NCI-H1105 (cell line): ENCODE results near the gene DIP2B.
"Not testable (repeated sequence)": the region's sequence is repeated elsewhere in the genome, so short reads cannot be mapped to it uniquely, and the experiment has no call there.

Experiments
- DNase-seq: peaks from one replicate; lab custom pipeline; 2025; lab: John Stamatoyannopoulos, UW

The DIP2B gene

DNA sequence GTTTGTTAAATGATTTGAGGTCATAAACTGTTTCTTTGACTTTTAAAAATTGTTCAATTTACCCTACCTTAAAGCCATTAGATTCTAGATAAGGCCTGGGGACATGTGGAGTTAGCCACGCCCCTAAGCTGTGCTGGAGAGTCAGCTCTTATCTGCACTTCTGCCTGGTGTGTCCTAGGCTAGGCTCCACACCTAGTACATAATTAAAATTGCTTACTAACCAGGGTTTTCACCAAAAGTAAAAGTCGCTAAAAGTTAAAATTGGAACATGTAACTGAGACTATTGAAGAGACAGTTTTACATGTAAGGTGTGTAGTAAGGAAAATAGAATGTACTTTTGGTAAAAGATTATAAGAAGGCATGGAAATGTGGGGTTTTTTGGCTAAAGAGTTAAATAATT lies 264.0 kb downstream of the DIP2B start:
- not testable (repeated sequence) for DNase-seq

DNA sequence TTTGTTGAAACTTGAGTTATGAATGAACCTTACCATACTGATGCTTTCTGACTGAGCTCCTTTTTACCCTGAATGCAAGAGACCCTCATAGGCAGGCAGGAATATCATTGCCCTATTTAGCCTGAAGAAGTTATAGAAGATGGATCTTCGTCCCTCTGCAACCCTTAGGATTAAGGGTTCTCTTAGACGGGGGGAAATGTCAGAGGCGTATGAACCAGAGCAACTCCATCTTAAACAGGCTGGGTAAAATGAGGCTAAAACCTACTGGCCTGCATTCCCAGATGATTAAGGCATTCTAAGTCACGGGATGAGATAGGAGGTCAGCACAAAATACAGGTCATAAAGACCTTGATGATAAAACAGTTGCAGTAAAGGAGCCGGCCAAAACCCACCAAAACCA lies 266.6 kb downstream of the DIP2B start:
- no peak for DNase-seq

DNA sequence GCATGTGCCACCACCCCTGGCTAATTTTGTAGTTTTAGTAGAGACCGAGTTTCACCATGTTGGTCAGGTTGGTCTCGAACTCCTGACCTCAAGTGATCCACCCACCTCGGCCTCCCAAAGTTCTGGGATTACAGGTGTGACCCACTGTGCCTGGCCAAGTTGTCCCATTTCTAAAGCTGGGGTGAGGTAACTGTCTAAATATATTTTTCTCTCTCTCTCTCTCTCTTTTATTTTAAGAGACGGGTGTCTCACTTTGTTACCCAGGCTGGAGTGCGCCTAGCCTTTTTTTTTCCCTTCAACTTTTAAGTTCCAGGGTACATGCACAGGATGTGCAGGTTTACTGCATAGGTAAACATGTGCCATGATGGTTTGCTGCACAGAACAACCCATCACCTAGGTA lies 267.7 kb downstream of the DIP2B start:
- DNase-seq, result no peak

DNA sequence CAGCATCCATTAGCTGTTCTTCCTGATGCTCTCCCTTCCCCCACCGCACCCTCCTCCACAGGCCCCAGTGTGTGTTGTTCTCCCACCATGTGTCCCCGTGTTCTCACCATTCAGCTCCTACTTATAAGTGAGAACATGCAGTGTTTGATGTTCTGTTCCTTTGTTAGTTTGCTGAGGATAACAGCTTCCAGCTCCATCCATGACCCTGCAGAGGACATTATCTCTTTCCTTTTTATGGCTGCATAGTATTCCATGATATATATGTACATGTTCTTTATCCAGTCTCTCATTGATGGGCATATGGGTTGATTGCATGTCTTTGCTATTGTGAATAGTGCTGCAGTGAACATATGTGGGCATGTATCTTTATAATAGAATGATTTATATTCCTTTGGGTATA lies 268.1 kb downstream of the DIP2B start:
- no peak for DNase-seq

DNA sequence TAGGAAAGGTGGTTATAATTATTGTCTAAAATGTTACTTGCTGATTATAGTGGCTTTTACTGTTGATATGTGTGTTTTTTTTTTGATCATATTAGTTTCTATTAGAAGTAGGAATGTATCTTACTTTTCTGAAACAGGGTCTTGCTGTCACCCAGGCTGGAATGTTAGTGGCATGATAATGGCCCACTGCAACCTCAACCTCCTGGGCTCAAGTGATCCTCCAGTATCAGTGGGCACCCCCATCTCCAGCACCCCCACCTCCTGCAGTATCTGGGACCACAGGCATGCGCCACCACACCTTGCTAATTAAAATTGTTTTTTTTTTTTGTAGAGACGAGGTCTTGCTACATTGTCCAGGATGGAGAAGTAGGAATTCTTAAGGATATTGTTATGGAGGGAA lies 270.5 kb downstream of the DIP2B start:
- no peak for DNase-seq

DNA sequence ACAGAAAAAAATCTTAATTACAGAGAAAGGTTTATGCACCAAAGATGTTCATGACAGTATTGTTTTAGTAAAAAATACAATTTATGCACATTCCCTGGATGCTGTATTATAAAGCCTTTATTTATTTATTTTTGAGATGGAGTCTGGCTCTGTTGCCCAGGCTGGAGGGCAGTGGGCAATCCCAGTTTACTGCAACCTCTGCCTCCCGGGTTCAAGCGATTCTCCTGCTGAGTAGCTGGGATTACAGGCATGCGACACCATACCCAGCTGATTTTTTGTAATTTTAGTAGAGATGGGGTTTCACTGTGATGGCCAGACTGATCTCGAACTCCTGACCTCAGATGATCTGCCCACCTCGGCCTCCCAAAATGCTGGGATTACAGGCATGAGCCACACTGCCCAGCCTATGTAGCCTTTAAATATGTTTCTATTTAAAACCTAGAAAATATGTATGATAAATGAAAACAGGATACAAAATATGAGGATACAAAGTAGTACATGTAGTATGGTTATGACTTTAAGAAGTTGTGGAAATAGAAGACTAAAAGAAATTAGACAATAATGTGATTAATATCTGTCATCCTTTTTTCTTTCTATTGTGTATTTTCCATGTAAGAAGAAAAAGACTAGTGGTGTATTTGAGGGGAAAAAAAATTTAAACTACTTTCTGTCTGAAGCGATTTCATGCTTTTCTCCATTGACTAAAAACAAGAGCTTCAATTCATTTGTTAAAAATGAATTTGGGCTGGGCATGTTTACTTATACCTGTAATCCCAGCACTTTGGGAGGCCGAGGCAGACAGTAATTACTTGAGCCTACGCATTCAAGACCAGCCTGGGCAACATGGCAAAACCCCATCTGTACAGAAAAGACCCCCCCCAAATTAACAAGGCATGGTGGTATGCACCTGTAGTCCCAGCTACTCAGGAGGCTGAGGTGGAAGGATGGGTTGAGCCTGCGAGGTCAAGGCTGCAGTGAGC lies 272.3 kb downstream of the DIP2B start:
- DNase-seq, result no peak

DNA sequence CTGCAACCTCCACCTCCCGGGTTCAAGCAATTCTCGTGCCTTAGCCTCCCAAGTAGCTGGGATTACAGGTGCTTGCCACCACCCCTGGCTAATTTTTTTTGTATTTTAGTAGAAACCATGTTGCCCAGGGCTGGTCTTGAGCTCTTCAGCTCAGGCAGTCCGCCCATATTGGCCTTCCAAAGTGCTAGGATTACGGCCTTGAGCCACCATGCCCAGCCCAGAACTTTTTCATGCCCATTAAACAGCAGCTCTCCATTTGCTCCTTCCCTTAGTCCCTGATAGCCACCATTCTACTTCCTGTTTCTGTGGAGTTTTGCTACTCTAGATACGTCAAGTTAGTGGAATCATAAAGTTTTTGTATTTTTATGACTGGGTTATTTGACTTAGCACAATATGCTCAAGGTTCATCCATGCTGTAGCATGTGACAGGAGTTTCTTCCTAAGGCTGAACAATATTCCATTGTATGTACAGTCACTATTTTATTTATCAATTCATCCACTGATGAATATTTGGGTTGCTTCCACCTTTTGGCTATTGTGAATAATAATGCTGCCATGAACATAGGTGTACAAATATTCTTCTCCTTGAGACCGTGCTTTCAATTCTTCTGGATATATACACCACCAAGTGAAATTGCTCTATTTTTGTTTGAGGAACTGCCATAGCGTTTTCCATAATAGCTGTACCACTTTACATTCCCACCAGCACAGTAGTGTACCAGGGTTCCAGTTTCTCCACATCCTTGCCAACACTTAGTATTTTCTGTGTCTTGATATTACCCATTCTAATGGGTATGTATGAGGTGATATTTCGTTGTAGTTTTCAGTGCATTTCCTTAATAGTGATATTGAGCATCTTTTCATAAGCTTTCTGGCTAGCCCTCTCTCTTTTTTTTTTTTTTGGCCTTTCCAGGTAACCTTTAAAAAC lies 274.1 kb downstream of the DIP2B start:
- DNase-seq, result no peak

DNA sequence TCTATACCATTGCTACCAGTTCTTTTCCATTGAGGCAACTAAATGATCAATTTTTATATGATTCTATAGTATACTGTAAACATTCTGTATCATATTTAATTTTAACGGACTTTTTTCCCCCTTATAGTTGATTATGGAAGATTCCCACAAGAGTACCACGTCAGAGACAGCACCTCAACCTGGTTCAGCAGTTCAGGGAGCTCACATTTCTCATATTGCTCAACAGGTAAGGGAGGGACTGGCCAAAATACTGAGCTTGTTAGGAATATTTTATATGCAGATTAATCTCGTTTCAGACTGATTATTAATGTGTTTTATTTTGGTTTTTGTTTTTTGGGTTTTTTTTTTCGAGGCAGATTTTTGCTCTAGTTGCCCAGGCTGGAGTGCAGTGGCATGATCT lies 275.2 kb downstream of the DIP2B start:
- no peak for DNase-seq

DNA sequence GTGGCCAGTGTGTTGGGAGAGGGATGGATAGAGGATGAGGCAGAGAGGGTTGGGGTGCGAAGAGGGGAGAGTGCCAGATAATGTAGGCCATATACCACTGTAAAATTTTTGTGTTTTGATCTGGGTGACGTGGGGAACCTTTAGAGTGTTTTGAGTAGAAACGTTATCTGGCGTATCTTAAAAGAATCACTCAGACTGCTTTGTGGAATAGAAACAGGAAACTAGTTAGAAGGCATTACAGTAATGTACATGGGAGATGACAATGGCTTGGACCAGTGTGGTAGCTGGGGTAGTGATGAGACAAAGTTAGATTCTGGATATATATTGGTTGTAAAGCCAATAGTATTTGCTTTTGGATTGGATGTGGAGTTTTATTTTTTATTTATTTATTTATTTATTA lies 279.7 kb downstream of the DIP2B start:
- DNase-seq, result no peak

DNA sequence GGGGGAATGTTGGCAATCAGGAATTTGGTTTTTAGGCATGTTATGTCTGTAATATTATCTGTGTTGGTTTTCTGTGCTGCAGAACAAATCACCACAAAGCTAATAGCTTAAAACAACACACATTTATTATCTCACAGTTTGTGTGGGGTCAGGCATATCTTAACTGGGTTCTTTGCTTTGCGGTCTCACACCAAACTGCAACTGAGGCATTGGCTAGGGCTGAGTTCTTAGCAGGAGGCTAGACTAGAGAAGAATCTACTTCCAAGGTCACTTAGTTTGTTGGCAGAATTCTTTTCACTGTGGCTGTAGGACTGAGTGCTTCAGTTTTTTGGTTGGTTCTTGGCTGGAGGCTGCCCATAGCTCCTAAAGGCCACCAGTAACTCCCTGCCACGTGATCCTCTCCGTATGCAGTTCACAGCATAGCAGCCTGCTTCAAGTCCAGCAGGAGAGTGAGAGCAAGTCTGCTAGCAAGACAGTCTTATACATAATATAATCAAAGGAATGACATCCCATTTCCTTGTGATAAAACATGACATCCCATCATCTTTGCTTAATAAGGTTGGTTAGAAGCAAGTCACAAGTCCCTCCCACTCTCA lies 280.7 kb downstream of the DIP2B start:
- DNase-seq, result no peak

DNA sequence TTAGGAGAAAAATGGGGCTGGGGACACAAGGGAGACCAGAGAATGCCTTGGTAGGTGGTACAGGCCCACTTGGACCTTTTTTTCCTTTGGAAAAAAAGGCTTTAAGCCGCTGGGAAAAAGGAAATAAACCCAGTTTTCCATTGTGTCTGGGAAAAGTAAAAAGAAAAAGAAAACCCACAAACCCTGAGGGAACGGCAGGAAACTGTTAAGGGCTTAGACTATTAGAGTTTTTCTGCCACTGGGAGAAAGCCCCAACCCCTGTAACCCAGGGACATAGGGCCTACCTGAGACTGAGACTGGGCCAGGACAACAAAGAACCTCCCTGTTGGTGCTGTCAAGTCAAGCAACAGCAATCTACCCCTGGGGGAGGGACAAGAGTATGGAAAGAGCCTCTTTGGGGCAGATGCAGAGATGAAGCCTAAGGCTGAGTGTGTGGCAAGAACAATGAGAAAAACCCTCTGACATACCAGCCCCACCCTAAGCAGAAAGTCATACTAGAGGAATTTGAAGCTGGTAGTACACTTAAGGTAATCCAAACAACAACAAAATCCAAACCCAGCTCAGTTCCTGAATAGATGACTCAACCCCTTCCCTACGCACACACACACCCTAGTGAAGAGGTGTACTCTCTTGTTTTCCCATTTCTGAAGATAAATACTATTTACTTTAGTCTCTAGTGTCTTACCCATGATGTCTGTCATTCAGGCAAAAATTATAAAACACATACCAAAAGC lies 281.9 kb downstream of the DIP2B start:
- DNase-seq, result no peak

DNA sequence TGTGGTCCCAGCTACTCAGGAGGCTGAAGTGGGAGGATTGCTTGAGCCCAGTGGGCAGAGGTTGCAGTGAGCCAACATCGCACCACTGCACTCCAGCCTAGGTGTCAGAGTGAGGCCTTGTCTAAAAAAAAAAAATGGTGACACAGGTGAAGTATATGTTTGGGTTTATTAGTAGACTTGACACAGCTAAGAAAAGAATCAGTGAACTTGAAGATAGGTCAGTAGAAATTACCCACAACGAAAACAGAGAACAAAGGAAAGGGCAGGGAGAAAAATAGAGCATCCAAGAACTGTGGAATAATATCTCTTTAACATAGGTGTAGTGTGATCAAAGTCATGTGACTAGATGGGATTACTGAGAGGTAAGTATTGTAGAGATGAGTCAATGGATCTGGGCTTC lies 282.8 kb downstream of the DIP2B start:
- no peak for DNase-seq

DNA sequence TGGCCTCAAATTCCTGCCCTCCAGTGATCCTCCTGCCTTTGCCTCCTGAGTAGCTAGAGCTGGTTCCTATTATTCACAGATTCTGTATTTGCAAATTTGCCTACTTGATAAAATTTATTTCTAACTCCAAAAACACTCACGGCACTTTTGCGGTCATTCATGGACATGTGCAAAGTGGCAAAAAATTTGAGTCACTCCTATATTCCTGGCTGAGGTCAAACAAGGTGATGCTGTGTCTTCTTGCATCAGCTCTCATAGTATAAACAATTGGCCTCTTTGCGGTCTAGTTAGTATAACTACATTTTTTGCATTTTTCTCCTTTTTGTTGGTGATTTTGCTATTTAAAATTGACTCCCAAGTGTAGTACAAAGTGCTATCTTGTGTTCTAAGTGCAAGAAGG lies 283.8 kb downstream of the DIP2B start:
- no peak for DNase-seq

DNA sequence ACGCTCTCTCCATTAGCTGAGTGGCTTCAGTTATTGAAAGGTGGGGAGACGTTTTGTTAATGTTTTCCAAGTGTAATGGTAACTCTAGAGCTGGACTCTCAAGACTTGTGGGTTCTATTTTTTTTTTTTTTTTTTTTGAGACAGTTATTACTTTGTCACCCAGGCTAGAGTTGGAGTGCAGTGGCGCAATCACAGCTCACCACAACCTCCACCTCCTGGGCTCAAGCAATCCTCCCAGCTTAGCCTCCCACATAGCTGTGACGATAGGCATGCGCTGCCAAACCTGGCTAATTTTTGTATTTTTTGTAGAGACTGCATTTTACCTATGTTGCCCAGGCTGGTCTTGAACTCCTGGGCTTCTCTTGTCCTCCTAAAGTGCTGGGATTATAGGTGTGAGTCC lies 285.3 kb downstream of the DIP2B start:
- DNase-seq, result no peak
